AG10803 (cell line): ENCODE measurements around the gene OLFML1.
A peak's percentile ranks its signal among the peaks of the same experiment; 100 is the strongest.

Source experiments
- DNase-seq: peaks from one replicate; pipeline ENCODE4 v3.0.0; 2010; ENCODE audit warnings: low read depth
- H3K4me3 ChIP-seq: 2 replicates; pipeline ENCODE4 v1.5.1; 2011; ENCODE audit warnings: mild to moderate bottlenecking, low read length, control low read depth
- CTCF ChIP-seq: conservative IDR thresholded peaks from 2 replicates; pipeline ENCODE4 v1.5.1; 2011; ENCODE audit warnings: mild to moderate bottlenecking, low read length, control low read depth, inconsistent platforms

Gene OLFML1

GRCh38 chr11:7508087-7508486, 22.8 kb downstream of the OLFML1 start:
- H3K4me3 ChIP-seq, result no peak overlapping the region
- DNase-seq, result no peak
- TF ChIP-seq CTCF, result no peak

GRCh38 chr11:7509966-7510365, 24.7 kb downstream of the OLFML1 start:
- DNase-seq, result peak; percentile 10
- no peak overlapping the region for H3K4me3 ChIP-seq
- TF ChIP-seq CTCF, result no peak

- no peak for TF ChIP-seq CTCF
- DNase-seq, result no peak
- no peak overlapping the region for H3K4me3 ChIP-seq
Measured at GRCh38 chr11:7511401-7511800, 26.1 kb downstream of the OLFML1 start.

DNA sequence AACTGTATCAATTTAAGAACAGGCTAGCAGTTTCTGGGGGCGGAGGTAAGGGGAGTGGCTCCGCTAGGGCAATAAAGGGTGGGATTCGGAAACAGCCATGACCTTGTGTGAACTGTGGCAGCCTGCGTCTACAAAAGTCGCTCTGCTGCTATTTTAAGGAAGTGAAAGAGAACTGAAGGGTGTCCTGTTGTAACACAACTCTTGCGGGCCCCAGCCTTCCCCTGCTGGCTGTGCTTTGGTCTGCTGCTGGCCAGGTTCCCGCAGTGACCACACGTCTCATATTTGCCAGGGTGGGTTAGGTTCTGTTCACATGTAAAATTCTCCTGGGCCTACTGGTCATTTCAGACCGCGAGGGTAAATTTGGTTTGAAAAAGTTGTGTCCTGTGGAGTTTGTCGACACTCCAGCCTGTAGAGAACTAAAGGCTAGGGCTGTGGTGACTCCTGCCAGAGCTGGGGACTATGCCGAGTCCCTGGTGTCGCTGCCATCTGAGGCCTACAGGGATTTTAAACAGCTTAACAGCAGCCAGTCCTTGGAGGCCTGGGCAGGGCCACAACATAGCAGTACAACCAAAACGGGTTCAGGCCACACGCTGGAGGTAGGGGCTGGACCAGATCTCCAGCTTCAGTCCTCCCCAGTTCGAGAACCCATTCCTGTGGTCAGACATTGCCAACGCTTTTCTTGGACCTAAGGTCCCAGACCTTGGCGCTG, 27.4 kb downstream of the OLFML1 start:
- peak; percentile 73 for DNase-seq
- peak; percentile 34; the same call in 1 of the 2 replicates for TF ChIP-seq CTCF
- H3K4me3 ChIP-seq, result peak overlapping the region; percentile 77

- TF ChIP-seq CTCF, result peak; percentile 66
- DNase-seq, result peak; percentile 69
- H3K4me3 ChIP-seq, result peak within 1 kb of the TSS; percentile 77
Measured at GRCh38 chr11:7513234-7514098, 28.2 kb downstream of the OLFML1 start, which contains the start of gene PPFIBP2. Gene PPFIBP2, plus strand, starts transcription at chr11:7513999. Its CDS starts 35,477 bp downstream, at chr11:7549476.

DNA sequence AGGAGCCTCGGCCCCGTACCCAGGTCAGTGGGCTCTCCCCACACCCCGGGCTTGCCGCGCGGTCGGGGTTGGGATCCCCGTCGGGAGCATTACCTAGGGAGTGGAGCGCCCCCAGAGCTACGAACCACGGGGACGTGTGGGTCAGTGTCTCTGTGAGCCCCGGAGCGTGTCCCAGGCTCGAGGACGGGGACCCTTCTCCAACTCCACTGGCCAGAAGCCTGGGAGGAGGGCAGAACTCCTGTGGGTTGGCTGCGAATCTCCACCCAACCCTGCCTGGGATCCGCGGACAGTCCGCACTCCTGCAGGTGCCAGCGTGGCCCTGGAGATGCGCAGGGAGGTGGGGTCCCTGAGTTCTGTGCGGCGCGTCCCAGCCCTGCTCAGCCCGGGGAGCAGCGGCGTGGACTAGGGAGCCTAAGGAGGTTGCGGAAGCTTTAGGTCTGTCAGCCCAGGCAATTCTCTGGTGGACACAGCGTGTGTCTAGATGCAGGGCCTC, 28.8 kb downstream of the OLFML1 start:
- no peak for TF ChIP-seq CTCF
- H3K4me3 ChIP-seq, result peak overlapping the region; percentile 77
- no peak for DNase-seq
